SKM-1 (cell line): Measurements from ENCODE around the gene CASKIN1.

Source experiments
- DNase-seq: peaks from one replicate; lab custom pipeline; 2025; ENCODE audit not compliant: unreplicated experiment; lab: John Stamatoyannopoulos, UW

Gene CASKIN1

GRCh38 chr16:2195322-2196161 lies 863 bp downstream of the CASKIN1 start:
- no peak for DNase-seq

DNA sequence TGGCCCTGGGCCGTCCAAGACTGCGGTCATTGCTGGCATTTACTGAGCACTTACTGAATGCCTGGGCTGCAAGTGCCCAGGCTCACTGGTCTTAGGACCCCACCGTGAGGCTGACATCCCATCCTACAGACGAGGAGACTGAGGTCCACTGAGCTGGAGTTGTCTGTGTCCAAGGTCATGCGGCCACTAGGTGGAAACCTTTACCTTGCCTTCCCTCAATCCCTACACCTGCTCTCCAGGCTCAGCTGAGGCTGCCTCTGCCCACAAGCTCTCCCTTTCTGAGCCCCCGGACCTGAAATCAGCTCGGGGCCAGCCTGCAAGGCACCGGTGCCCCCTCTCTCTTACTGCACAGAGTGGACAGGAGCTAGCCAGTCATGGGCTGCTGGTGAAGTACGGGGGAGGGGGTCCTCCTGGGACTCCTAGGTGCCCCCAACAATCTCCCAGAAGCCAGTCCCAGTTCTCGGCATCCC lies 1.5 kb downstream of the CASKIN1 start:
- no peak for DNase-seq

GRCh38 chr16:2194166-2194834 lies 2.1 kb downstream of the CASKIN1 start:
- no peak for DNase-seq

DNA sequence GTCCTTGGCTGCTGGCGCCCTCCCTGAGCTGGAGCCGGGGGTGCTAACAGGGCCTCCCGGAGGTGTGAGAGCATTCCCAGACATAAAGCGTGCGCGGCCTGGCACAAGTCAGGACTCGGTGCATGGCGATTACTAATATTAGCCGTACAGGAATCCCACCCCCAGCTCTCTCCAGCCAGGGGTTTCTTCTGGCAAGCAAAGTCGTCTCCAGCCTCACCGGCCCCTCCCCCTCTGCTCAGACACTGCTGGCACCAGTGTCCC lies 5.0 kb downstream of the CASKIN1 start:
- no peak for DNase-seq

DNA sequence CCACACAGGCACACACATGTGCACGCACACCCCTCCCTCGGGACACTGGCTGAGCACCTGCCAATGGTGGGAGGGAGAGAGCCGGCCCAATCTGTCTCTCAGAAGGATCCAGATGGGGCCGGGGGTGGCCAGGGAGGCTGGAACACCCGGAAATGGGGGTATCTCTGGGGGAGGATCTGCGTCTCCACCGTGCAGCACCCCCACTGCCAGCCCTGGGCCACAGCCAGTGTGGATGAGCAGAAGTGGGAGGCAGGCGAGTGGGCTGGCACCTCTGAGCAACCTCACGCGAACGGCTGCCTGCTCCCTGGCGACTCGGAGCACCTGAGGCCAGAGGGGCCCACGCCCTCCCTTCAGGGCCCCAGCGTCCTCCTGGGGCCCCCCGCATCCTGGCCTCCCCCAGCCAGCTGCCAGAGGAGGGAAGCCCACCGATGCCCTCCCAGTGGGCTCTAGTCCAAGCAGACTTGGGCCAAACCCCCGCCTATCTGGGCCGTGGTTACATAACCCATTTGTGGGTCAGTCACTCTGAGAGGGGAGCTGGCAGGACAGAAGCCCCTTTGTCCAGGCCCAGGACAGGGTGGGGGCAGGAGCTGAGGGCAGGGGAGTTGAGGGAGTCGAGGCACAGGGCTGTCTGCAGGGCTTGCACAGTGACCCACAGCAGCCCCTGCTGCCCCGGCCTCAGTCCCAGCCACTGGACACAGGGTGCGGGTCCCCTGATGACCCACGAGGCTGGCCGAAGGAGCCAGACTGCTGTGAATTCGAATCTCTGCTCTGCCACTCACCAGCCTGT lies 5.6 kb downstream of the CASKIN1 start:
- no peak for DNase-seq

- DNase-seq, result no peak
These were observed 6.3 kb downstream of the CASKIN1 start for GRCh38 chr16:2190002-2190658.

DNA sequence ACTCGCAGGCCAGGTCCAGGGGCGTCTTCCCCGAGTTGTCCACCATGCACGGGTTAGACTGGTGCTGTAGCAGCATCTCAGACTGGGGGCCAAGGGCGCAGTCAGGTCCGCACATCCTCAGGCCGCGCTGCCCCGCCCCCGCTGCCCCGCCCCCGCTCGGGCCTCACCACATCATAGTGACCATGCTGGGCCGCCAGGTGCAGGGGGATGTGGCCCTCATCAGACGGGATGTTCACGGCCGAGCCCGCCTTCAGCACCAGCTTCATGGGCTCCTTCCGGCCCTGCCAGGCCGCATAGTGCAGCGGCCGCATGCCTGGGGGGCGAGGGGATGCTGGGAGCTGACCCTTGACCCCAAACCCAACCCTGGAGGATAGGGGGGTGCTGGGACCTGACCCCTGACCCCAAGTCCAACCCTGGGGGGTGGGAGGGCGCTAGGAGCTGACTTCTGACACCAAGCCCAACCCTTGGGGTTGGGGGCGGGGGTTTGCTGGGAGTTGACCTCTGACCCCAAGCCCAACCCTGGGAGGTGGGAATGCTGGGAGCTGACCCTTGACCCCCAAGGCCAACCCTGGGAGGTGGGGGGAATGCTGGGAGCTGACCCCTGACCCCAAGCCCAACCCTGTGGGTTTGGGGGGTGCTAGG lies 7.0 kb downstream of the CASKIN1 start:
- DNase-seq, result no peak

- no peak for DNase-seq
These were observed 8.0 kb downstream of the CASKIN1 start for GRCh38 chr16:2188395-2188794.

DNA sequence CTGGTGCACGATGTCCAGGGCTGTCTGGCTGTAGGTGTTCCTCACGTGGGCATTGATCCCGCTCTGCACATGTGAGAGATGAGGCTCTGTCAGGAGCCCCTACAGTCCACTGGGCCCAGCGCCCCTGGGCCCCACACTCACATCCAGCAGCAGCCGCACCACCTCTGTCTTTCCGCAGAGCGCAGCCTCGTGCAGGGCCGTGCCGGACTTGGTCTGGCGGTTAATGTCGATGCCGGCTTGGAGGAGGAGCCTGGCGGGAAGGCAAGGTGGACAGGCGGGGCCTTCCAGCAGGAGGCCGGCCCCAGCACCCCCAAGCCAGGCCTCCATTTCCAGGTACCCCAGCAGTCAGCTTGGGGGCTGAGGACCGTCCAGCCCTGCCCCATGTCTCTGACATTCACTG lies 9.2 kb downstream of the CASKIN1 start:
- DNase-seq, result no peak

GRCh38 chr16:2186505-2186904 lies 9.9 kb downstream of the CASKIN1 start:
- DNase-seq, result no peak

DNA sequence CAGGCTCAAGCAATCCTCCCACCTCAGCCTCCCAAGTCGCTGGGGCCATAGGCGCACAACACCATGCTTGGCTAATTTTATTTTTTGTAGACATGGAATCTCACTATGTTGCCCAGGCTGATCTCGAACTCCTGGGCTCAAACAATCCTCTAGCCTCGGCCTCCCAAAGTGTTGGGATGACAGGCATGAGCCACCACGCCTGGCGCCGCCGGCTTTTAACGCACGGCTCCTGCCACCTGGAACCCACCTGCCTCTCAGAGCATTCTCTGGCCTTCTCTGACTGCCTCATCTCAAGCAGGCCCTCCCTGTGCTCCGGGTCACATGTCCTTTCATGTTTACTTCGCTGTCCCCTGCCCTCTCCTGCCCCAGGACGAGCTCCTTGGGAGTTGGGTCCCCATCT lies 10.3 kb downstream of the CASKIN1 start:
- no peak for DNase-seq

DNA sequence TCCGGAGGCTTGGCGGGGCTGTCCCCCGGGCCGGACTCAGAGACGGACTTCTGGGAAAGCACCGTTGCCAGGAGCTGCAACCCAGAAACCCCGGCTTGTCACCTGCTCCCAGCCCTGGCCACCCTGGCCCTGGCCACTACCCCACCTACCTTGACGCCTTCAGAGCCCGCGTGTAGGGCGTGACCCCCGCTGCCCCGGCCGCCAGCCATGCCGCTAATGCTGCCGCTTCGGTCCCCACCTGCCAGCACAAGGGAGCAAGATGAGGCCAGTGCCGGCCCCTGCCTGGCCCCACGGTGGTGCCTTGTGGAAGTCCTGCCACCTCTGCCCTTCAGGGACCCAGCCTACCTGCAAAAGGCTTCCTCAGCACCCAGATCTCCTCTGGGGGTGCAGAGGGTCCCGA lies 11.4 kb downstream of the CASKIN1 start:
- no peak for DNase-seq

GRCh38 chr16:2184346-2184745 lies 12.1 kb downstream of the CASKIN1 start:
- no peak for DNase-seq

DNA sequence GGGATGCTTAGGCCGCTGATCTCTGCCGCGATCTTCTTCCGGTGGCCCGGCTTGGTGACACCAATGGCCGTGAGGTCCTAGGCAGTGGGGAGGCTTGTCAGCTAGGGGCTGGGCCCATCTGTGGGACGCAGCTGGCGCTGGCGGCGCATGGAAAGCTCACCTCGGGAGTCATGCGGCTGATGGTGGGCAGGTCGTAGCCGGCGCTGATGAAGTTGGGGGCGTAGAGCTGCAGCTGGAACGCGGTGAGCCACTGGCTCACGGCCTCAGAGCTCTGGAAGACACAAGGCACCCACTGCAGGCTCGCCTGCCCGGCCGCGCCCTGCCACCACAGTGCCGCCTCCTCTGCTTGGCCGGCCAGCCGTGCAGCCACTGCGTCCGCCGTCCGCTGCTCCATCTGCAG lies 12.7 kb downstream of the CASKIN1 start:
- DNase-seq, result no peak

GRCh38 chr16:2181952-2182351 lies 14.5 kb downstream of the CASKIN1 start:
- DNase-seq, result no peak

GRCh38 chr16:2180962-2181923 lies 15.2 kb downstream of the CASKIN1 start:
- no peak for DNase-seq

DNA sequence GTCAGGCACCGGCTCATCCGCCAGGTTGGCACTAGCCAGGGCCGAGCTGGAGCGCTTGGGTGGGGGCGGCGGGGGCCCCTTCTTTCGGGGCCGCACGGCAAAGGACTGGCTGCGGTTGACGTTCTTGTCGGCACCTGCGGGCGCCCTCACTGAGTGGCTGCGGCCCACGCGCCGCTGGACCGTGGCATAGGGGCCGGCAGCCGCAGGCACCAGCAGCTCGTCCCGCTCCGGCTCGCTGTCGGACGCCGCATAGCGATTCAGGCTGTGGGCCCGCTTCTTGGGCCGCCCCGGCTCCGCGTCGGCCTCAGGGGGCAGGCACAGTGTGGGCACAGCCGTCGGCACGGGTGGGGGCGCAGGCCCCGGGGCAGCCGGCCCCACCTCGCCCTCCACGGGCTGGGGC lies 15.9 kb downstream of the CASKIN1 start:
- DNase-seq, result no peak

- no peak for DNase-seq
These were observed 16.8 kb downstream of the CASKIN1 start for GRCh38 chr16:2179576-2179975.

DNA sequence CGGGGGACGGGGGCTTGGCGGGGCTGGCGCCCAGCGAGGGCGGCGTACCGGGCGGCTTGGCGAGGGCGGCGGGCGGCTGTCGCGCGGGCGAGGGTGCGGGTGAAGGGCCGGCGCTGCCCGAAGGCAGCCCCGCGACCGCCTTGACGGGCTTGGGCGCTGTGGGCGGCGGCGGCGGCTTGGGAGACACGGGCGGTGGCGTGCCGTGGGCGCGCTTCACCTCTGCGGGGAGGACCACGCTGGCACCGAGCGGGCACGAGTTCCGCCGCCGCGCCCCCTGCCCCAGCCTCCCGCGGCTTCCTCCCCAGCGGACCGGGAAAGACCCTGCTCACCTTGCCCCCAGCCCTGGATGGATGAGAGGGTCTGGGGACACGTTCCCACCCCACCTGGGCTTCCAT lies 17.3 kb downstream of the CASKIN1 start:
- DNase-seq, result no peak
